Cardiac fibroblast (primary cell): ENCODE results near the gene TRAF3.
"Not testable (repeated sequence)": the region's sequence is repeated elsewhere in the genome, so short reads cannot be mapped to it uniquely, and the experiment has no call there.

Experiments
- DNase-seq, 2 donors: peaks; one replicate each; pipeline versions ENCODE4 v3.0.0 to v3.0.0-alpha.2; 2010; ENCODE audit warnings: low read depth in 2 of 2
- H3K4me3 ChIP-seq, 2 donors: replicated peaks in 1 of 2; 1 replicate in 1 of 2; 2 replicates in 1 of 2; pipeline ENCODE4 v1.5.1; 2011; ENCODE audit warnings: low read depth in 2 of 2, low read length in 2 of 2, mild to moderate bottlenecking in 2 of 2, moderate library complexity in 1 of 2
- CTCF ChIP-seq: IDR thresholded peaks from one replicate; pipeline ENCODE4 v1.5.1; 2011; ENCODE audit warnings: low read depth, mild to moderate bottlenecking, low read length, inconsistent platforms

Gene TRAF3

GRCh38 chr14:102760496-102761193 lies 16.6 kb upstream of the TRAF3 start:
- DNase-seq, result peak in 1 of 2 donors; percentile 17
- no peak overlapping the region for H3K4me3 ChIP-seq
- TF ChIP-seq CTCF, result no peak

GRCh38 chr14:102761206-102761605 lies 16.0 kb upstream of the TRAF3 start:
- no peak for DNase-seq
- TF ChIP-seq CTCF, result no peak
- no peak overlapping the region for H3K4me3 ChIP-seq

GRCh38 chr14:102764220-102764671 lies 13.0 kb upstream of the TRAF3 start:
- no peak for TF ChIP-seq CTCF
- DNase-seq, result no peak
- H3K4me3 ChIP-seq, result no peak overlapping the region

GRCh38 chr14:102765770-102766169 lies 11.5 kb upstream of the TRAF3 start:
- not testable (repeated sequence) for DNase-seq, H3K4me3 ChIP-seq

GRCh38 chr14:102768223-102769048 lies 8.8 kb upstream of the TRAF3 start:
- TF ChIP-seq CTCF, result no peak
- H3K4me3 ChIP-seq, result no peak overlapping the region
- DNase-seq, result no peak

- no peak overlapping the region for H3K4me3 ChIP-seq
- DNase-seq, result no peak
- no peak for TF ChIP-seq CTCF
Observed at GRCh38 chr14:102769049-102769327, 8.3 kb upstream of the TRAF3 start.
